SU-DHL-6 (cell line): Measurements from ENCODE around the gene TMEM252.

Source experiments
- H2AFZ ChIP-seq: fragments of 200-600 bp; sonication (generic); 2 replicates; pipeline ENCODE4 v1.6.1; 2014; ENCODE audit warnings: low read depth, mild to moderate bottlenecking, moderate library complexity, mixed read lengths, antibody characterized with exemption, low read length; ENCODE audit not compliant: severe bottlenecking
- H3F3A ChIP-seq: fragments of 200-600 bp; shearing (Covaris generic); 2 replicates; pipeline ENCODE4 v1.6.0; 2016; ENCODE audit warnings: antibody characterized with exemption, mild to moderate bottlenecking; ENCODE audit not compliant: insufficient read depth
- H3K27ac ChIP-seq: fragments of 200-600 bp; sonication (generic); 2 replicates; pipeline ENCODE4 v1.5.1; 2016; ENCODE audit warnings: low read depth, mild to moderate bottlenecking, low read length, moderate library complexity, mixed read lengths
- H3K27me3 ChIP-seq: fragments of 200-600 bp; sonication (generic), shearing (Covaris generic); 2 replicates; pipeline ENCODE4 v1.6.0; 2014; ENCODE audit warnings: mild to moderate bottlenecking, low read length
- H3K36me3 ChIP-seq: fragments of 200-600 bp; sonication (generic); 2 replicates; pipeline ENCODE4 v1.6.1; 2014; ENCODE audit warnings: mild to moderate bottlenecking, low read length, mixed read lengths
- H3K4me2 ChIP-seq: fragments of 300-600, 200-600 bp; shearing (Covaris generic), sonication (generic); 2 replicates; pipeline ENCODE4 v1.6.0; 2014; ENCODE audit warnings: low read length, low read depth, mild to moderate bottlenecking; ENCODE audit not compliant: poor library complexity, severe bottlenecking
- H3K4me3 ChIP-seq: fragments of 200-600 bp; sonication (generic); 2 replicates; pipeline ENCODE4 v1.5.1; 2014; ENCODE audit warnings: antibody characterized with exemption, low read length, mild to moderate bottlenecking, mixed read lengths; ENCODE audit not compliant: insufficient read depth, poor library complexity, severe bottlenecking
- H3K79me2 ChIP-seq: fragments of 200-600 bp; sonication (generic); 2 replicates; pipeline ENCODE4 v1.6.1; 2014; ENCODE audit warnings: mild to moderate bottlenecking, low read length, moderate library complexity; ENCODE audit not compliant: insufficient read depth
- H3K9ac ChIP-seq: fragments of 200-600 bp; sonication (generic); 2 replicates; pipeline ENCODE4 v1.7.0; 2014; ENCODE audit warnings: mild to moderate bottlenecking, low read length
- H3K9me2 ChIP-seq: fragments of 200-600 bp; sonication (generic); replicated peaks from 2 replicates; pipeline ENCODE4 v1.6.1; 2014; ENCODE audit warnings: low read length; ENCODE audit not compliant: insufficient read depth
- H3K9me3 ChIP-seq: fragments of 200-600 bp; sonication (generic); 2 replicates; pipeline ENCODE4 v1.6.1; 2014; ENCODE audit warnings: low read length, mixed read lengths; ENCODE audit not compliant: insufficient read depth
- H4K20me1 ChIP-seq: fragments of 200-600 bp; sonication (generic); 2 replicates; pipeline ENCODE4 v1.6.1; 2014; ENCODE audit warnings: low read depth, mild to moderate bottlenecking, antibody characterized with exemption, low read length, moderate library complexity, mixed read lengths
- EZH2phosphoT487 ChIP-seq: fragments of 200-600 bp; sonication (generic), shearing (Covaris generic); conservative IDR thresholded peaks from 2 replicates; pipeline ENCODE4 v1.6.1; 2018; ENCODE audit warnings: mild to moderate bottlenecking, antibody characterized with exemption, low read length, moderate library complexity, mixed read lengths
- TF ChIP-seq, protein P1 (sequence below): fragments of 200-600 bp; sonication (generic); IDR thresholded peaks from one replicate; pipeline ENCODE4 v1.5.1; 2017; ENCODE audit warnings: antibody characterized with exemption, mild to moderate bottlenecking, low read length, moderate library complexity; ENCODE audit not compliant: insufficient read depth, poor library complexity, severe bottlenecking

Gene TMEM252

GRCh38 chr9:68493958-68494577 is 46.6 kb downstream of the TMEM252 start:
- Histone ChIP-seq H3K79me2 (no peaks in the 10 kb centered on the region), H3K9ac (no peak overlapping the region)
- TF ChIP-seq EZH2phosphoT487 = no peak
- TF ChIP-seq, protein P1, sequence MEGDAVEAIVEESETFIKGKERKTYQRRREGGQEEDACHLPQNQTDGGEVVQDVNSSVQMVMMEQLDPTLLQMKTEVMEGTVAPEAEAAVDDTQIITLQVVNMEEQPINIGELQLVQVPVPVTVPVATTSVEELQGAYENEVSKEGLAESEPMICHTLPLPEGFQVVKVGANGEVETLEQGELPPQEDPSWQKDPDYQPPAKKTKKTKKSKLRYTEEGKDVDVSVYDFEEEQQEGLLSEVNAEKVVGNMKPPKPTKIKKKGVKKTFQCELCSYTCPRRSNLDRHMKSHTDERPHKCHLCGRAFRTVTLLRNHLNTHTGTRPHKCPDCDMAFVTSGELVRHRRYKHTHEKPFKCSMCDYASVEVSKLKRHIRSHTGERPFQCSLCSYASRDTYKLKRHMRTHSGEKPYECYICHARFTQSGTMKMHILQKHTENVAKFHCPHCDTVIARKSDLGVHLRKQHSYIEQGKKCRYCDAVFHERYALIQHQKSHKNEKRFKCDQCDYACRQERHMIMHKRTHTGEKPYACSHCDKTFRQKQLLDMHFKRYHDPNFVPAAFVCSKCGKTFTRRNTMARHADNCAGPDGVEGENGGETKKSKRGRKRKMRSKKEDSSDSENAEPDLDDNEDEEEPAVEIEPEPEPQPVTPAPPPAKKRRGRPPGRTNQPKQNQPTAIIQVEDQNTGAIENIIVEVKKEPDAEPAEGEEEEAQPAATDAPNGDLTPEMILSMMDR = no peak

GRCh38 chr9:68493541-68493940 is 47.1 kb downstream of the TMEM252 start:
- H3K27ac ChIP-seq = no peak overlapping the region
- no peak overlapping the region for H2AFZ ChIP-seq
- no peaks in the 10 kb centered on the region for H3K27me3 ChIP-seq
- H3K79me2 ChIP-seq = no peaks in the 10 kb centered on the region
- H4K20me1 ChIP-seq = no peaks in the 10 kb centered on the region
- H3K9me3 ChIP-seq = no peaks in the 10 kb centered on the region
- H3K9ac ChIP-seq = no peak overlapping the region
- no peaks in the 10 kb centered on the region for H3K9me2 ChIP-seq
- no peaks in the 10 kb centered on the region for H3K36me3 ChIP-seq
- H3F3A ChIP-seq = no peaks in the 10 kb centered on the region
- no peak overlapping the region for H3K4me2 ChIP-seq
- TF ChIP-seq EZH2phosphoT487 = no peak
- TF ChIP-seq, protein P1 = no peak
- H3K4me3 ChIP-seq = no peak overlapping the region

More at GRCh38 chr9:68493958-68494577, 46.6 kb downstream of the TMEM252 start:
- Histone ChIP-seq H4K20me1 (no peaks in the 10 kb centered on the region), H3F3A (no peaks in the 10 kb centered on the region), H3K36me3 (no peaks in the 10 kb centered on the region), H3K27ac (no peak overlapping the region), H3K4me3 (no peak overlapping the region), H3K4me2 (no peak overlapping the region), H3K9me2 (no peaks in the 10 kb centered on the region), H3K27me3 (no peaks in the 10 kb centered on the region), H3K9me3 (no peaks in the 10 kb centered on the region), H2AFZ (no peak overlapping the region)

GRCh38 chr9:68492806-68493205 is 47.9 kb downstream of the TMEM252 start:
- no peaks in the 10 kb centered on the region for H4K20me1 ChIP-seq
- H3K4me3 ChIP-seq = no peak overlapping the region
- H3F3A ChIP-seq = no peaks in the 10 kb centered on the region
- H3K27ac ChIP-seq = no peak overlapping the region
- no peak overlapping the region for H3K9ac ChIP-seq
- H3K36me3 ChIP-seq = no peaks in the 10 kb centered on the region
- no peaks in the 10 kb centered on the region for H3K9me2 ChIP-seq
- no peak overlapping the region for H3K4me2 ChIP-seq
- H2AFZ ChIP-seq = no peak overlapping the region
- no peaks in the 10 kb centered on the region for H3K9me3 ChIP-seq
- TF ChIP-seq, protein P1 = no peak
- H3K27me3 ChIP-seq = no peaks in the 10 kb centered on the region
- H3K79me2 ChIP-seq = no peaks in the 10 kb centered on the region
